IPS DF 19.7 (cell line): ENCODE measurements around the gene LMO3.

Experiments used
- DNase-seq: peaks from one replicate; pipeline ENCODE4 v3.0.0-alpha.2; 2013; ENCODE audit warnings: low read depth, low spot score

The LMO3 gene

GRCh38 chr12:16600525-16600924 is 5.4 kb downstream of the LMO3 start:
- DNase-seq = no peak

- DNase-seq = no peak
Observed at GRCh38 chr12:16599081-16599480, 6.9 kb downstream of the LMO3 start.

- no peak for DNase-seq
Observed at GRCh38 chr12:16594797-16595196, 11.2 kb downstream of the LMO3 start.

GRCh38 chr12:16593546-16593945 is 12.4 kb downstream of the LMO3 start:
- DNase-seq = no peak

GRCh38 chr12:16590645-16591044 is 15.3 kb downstream of the LMO3 start:
- DNase-seq = no peak

- DNase-seq = no peak
Observed at GRCh38 chr12:16588812-16589211, 17.1 kb downstream of the LMO3 start.

GRCh38 chr12:16587514-16587913 is 18.4 kb downstream of the LMO3 start:
- DNase-seq = no peak

GRCh38 chr12:16587110-16587453 is 18.9 kb downstream of the LMO3 start:
- no peak for DNase-seq

GRCh38 chr12:16586350-16587109 is 19.4 kb downstream of the LMO3 start:
- no peak for DNase-seq

GRCh38 chr12:16585781-16586180 is 20.2 kb downstream of the LMO3 start:
- no peak for DNase-seq

GRCh38 chr12:16583969-16584745 is 21.8 kb downstream of the LMO3 start:
- DNase-seq = no peak

GRCh38 chr12:16581416-16581815 is 24.5 kb downstream of the LMO3 start:
- no peak for DNase-seq

- no peak for DNase-seq
Observed at GRCh38 chr12:16579041-16579440, 26.9 kb downstream of the LMO3 start.

GRCh38 chr12:16573398-16574077 is 32.4 kb downstream of the LMO3 start:
- peak; percentile 35 for DNase-seq

- DNase-seq = no peak
Observed at GRCh38 chr12:16568873-16569272, 37.1 kb downstream of the LMO3 start.

- DNase-seq = no peak
Observed at GRCh38 chr12:16564675-16565074, 41.3 kb downstream of the LMO3 start.

- DNase-seq = no peak
Observed at GRCh38 chr12:16563504-16563903, 42.5 kb downstream of the LMO3 start.

- DNase-seq = no peak
Observed at GRCh38 chr12:16562921-16563320, 43.0 kb downstream of the LMO3 start.

- no peak for DNase-seq
Observed at GRCh38 chr12:16562435-16562834, 43.5 kb downstream of the LMO3 start.

- no peak for DNase-seq
Observed at GRCh38 chr12:16560273-16560672, 45.7 kb downstream of the LMO3 start.

GRCh38 chr12:16555630-16556029 is 50.3 kb downstream of the LMO3 start:
- DNase-seq = peak; percentile 20

GRCh38 chr12:16553457-16553856 is 52.5 kb downstream of the LMO3 start:
- DNase-seq = no peak

GRCh38 chr12:16552301-16552700 is 53.7 kb downstream of the LMO3 start:
- no peak for DNase-seq
